HG03439 (cell line): ENCODE measurements around the gene MCAM.

Source experiments
- ATAC-seq: cut with Tn5 transposase; IDR thresholded peaks from one replicate; pipeline ENCODE4 v1.9.1; 2021; ENCODE audit warnings: mild to moderate bottlenecking, moderate library complexity; ENCODE audit not compliant: unreplicated experiment

MCAM gene

GRCh38 chr11:119267645-119268044, 49.3 kb downstream of the MCAM start:
- ATAC-seq = no peak

GRCh38 chr11:119266517-119267255, 50.2 kb downstream of the MCAM start:
- no peak for ATAC-seq

- ATAC-seq = no peak
Observed at GRCh38 chr11:119266063-119266462, 50.9 kb downstream of the MCAM start.

- no peak for ATAC-seq
Observed at GRCh38 chr11:119263352-119263940, 53.5 kb downstream of the MCAM start.

- no peak for ATAC-seq
Observed at GRCh38 chr11:119262668-119263351, 54.1 kb downstream of the MCAM start.

- no peak for ATAC-seq
Observed at GRCh38 chr11:119258983-119259382, 57.9 kb downstream of the MCAM start.
